Motor neuron (in vitro differentiated cells): Measurements from ENCODE around the gene RABEP1. TPM values are rescaled to one million over a fixed set of nuclear protein-coding genes. Genes with fewer than 3 reads are reported as not detected.
A peak's percentile ranks its signal among the peaks of the same experiment; 100 is the strongest.
"Not testable (repeated sequence)": the region's sequence is repeated elsewhere in the genome, so short reads cannot be mapped to it uniquely, and the experiment has no call there.

Experiments used
- ATAC-seq, 8 experiments: fragments of 200-7000 bp; cut with Tn5 transposase; replicated peaks in 6 of 8; 2 replicates each; pipeline ENCODE4 v1.8.0; 2021; ENCODE audit warnings: mild to moderate bottlenecking in 8 of 8, moderate library complexity in 8 of 8
- H3K27ac ChIP-seq, 2 donors: fragments of 250-450 bp; sonication (Bioruptor Pico); 2 replicates each; pipeline ENCODE4 v1.9.0; 2021; ENCODE audit warnings: antibody characterized with exemption in 2 of 2, mild to moderate bottlenecking in 2 of 2, moderate library complexity in 1 of 2
- H3K4me1 ChIP-seq, 2 donors: fragments of 250-450 bp; sonication (Bioruptor Pico); replicated peaks in 1 of 2; 2 replicates each; pipeline ENCODE4 v1.6.1; 2021; ENCODE audit warnings: antibody characterized with exemption in 2 of 2, mild to moderate bottlenecking in 2 of 2, moderate library complexity in 1 of 2
- H3K4me3 ChIP-seq, 5 donors: fragments of 250-450 bp; sonication (Bioruptor Pico); 2 replicates each; pipeline ENCODE4 v1.9.0; 2021; ENCODE audit warnings: antibody characterized with exemption in 5 of 5, mild to moderate bottlenecking in 5 of 5, moderate library complexity in 4 of 5
- WGBS, 10 experiments: fragments of 450-650 bp; shearing (Covaris generic); methylation state at CpG; one replicate each; pipeline ENCODE4 v1.0.0; 2022; 5-methylcytosine and 5-hydroxymethylcytosine counted together
- in situ Hi-C, 9 experiments: fragments of 400-800 bp; cut with MboI; loops; one replicate each; pipeline ENCODE4 v1.15.0; 2021; ENCODE audit warnings: low sequenced_read_pairs in 9 of 9, low pct_unique_long_range_greater_than_20kb in 2 of 9; ENCODE audit not compliant: unreplicated experiment in 9 of 9
- total RNA-seq, 8 experiments: library from RNA; unstranded; fragments of 300-600 nt; gene quantifications; 2 replicates each; pipeline versions ENCODE4 v1.2.3 to v1.2.4, GENCODE V29; 2022

Gene RABEP1
- total RNA-seq, 8 experiments from 2014 or later: 38.5 to 65.4 (median 47.4) TPM

GRCh38 chr17:5419959-5420653, 138.0 kb downstream of the RABEP1 start, which contains the start of gene RPAIN:
TSS of gene RPAIN (plus strand) at chr17:5420182. CDS start at chr17:5420211, 29 bp downstream.
- in situ Hi-C loops: no loop called here
- peaks cover 10 to 16% of the 10 kb centered on the region in 2 donors for H3K4me1 ChIP-seq
- ATAC-seq: peak; percentile 69 to 87 (median 84)
- peak within 1 kb of the TSS; percentile 55 to 88 (median 62) for H3K4me3 ChIP-seq
- H3K27ac ChIP-seq: peak within 1 kb of the TSS; percentile 83 to 87
- 0 to 6% (median 0%) methylated on average over 1 to 15 of the region's 41 CpGs; no CpG with 5 or more reads in 3 of the 10 experiments for WGBS, 10 experiments

GRCh38 chr17:5422505-5422904, 140.4 kb downstream of the RABEP1 start:
- H3K4me3 ChIP-seq: no peak overlapping the region
- H3K27ac ChIP-seq: no peak overlapping the region
- peak in 1 of 8 experiments; percentile 1 for ATAC-seq
- in situ Hi-C loops: no loop called here
- H3K4me1 ChIP-seq: peaks cover 10 to 16% of the 10 kb centered on the region in 2 donors
- 0 to 100% (median 83%) methylated on average over 1 to 2 of the region's 2 CpGs; no CpG with 5 or more reads in 2 of the 10 experiments for whole genome bisulfite sequencing, 10 experiments

GRCh38 chr17:5424909-5425308, 142.8 kb downstream of the RABEP1 start:
- Histone ChIP-seq H3K4me3 (no peak overlapping the region), H3K27ac (no peak overlapping the region), H3K4me1 (peaks cover 4 to 11% of the 10 kb centered on the region in 2 donors)
- in situ Hi-C loops: no loop called here
- no peak for ATAC-seq
- 20 to 100% (median 100%) methylated on average over 1 of the region's 1 CpG; no CpG with 5 or more reads in 4 of the 10 experiments for WGBS, 10 experiments

GRCh38 chr17:5425826-5426225, 143.7 kb downstream of the RABEP1 start:
- H3K27ac ChIP-seq: no peak overlapping the region
- ATAC-seq: no peak
- peaks cover 4 to 11% of the 10 kb centered on the region in 2 donors for H3K4me1 ChIP-seq
- in situ Hi-C loops: no loop called here
- no peak overlapping the region for H3K4me3 ChIP-seq
- 67 to 100% (median 83%) methylated on average over 1 to 3 of the region's 3 CpGs; no CpG with 5 or more reads in 6 of the 10 experiments for WGBS, 10 experiments

GRCh38 chr17:5429191-5429887, 147.3 kb downstream of the RABEP1 start:
- Histone ChIP-seq H3K4me3 (no peak overlapping the region), H3K27ac (no peak overlapping the region), H3K4me1 (no peaks in the 10 kb centered on the region)
- WGBS, 10 experiments: 0 to 100% (median 80%) methylated on average over 1 to 3 of the region's 3 CpGs; no CpG with 5 or more reads in 3 of the 10 experiments
- peak in 3 of 8 experiments; percentile 65 to 83 (median 73) for ATAC-seq
- in situ Hi-C loops: no loop called here

GRCh38 chr17:5430413-5430999, 148.4 kb downstream of the RABEP1 start:
- no peaks in the 10 kb centered on the region for H3K4me1 ChIP-seq
- no peak overlapping the region for H3K4me3 ChIP-seq
- ATAC-seq: no peak
- WGBS, 10 experiments: 60 to 100% (median 98%) methylated on average over 1 to 3 of the region's 3 CpGs; no CpG with 5 or more reads in 2 of the 10 experiments
- H3K27ac ChIP-seq: no peak overlapping the region
- in situ Hi-C loops: no loop called here

GRCh38 chr17:5431234-5431633, 149.2 kb downstream of the RABEP1 start:
- H3K4me1 ChIP-seq, H3K27ac ChIP-seq, H3K4me3 ChIP-seq, in situ Hi-C loops: not testable (repeated sequence)
- peak in 1 of 8 experiments; percentile 9 for ATAC-seq
- WGBS, 10 experiments: 70 to 100% (median 87%) methylated on average over 2 to 4 of the region's 5 CpGs; no CpG with 5 or more reads in 4 of the 10 experiments

GRCh38 chr17:5431949-5432556, 150.0 kb downstream of the RABEP1 start:
- ATAC-seq: no peak
- peaks cover 0 to 2% of the 10 kb centered on the region in 2 donors for H3K4me1 ChIP-seq
- in situ Hi-C loops: no loop called here
- no peak overlapping the region for H3K4me3 ChIP-seq
- H3K27ac ChIP-seq: no peak overlapping the region
- 0 to 100% (median 100%) methylated on average over 1 to 2 of the region's 3 CpGs; no CpG with 5 or more reads in 1 of the 10 experiments for WGBS, 10 experiments

GRCh38 chr17:5434984-5435383, 152.9 kb downstream of the RABEP1 start:
- Histone ChIP-seq H3K27ac (no peak overlapping the region), H3K4me1 (peaks cover 11% of the 10 kb centered on the region in 2 donors), H3K4me3 (no peak overlapping the region)
- WGBS, 10 experiments: 77 to 100% (median 96%) methylated on average over 1 to 2 of the region's 2 CpGs; no CpG with 5 or more reads in 4 of the 10 experiments
- in situ Hi-C loops: no loop called here
- no peak for ATAC-seq

Other genes with a start within 250 kb of the RABEP1 start
- 1 to 10 TPM in 1 of 8 experiments, under 1 TPM in 7; 0.05 to 1.6 (median 0.38) TPM for gene SLC52A1, start 246.9 kb upstream of the RABEP1 start, total RNA-seq
- gene ZFP3, start 203.8 kb upstream of the RABEP1 start, total RNA-seq: 1 to 10 TPM in 5 of 8 experiments, under 1 TPM in 3; 0.22 to 8.5 (median 1.6) TPM
- gene ZNF232, start 170.4 kb upstream of the RABEP1 start, total RNA-seq: 10 to 100 TPM in 7 of 8 experiments, 1 to 10 TPM in 1; 6.0 to 22.3 (median 16.1) TPM
- under 1 TPM; 0.17 to 1.00 (median 0.47) TPM for gene USP6, start 166.3 kb upstream of the RABEP1 start, total RNA-seq
- 10 to 100 TPM in 7 of 8 experiments, 1 to 10 TPM in 1; 9.5 to 18.9 (median 14.0) TPM for gene ZNF594, start 90.4 kb upstream of the RABEP1 start, total RNA-seq
- gene SCIMP, start 47.4 kb upstream of the RABEP1 start, total RNA-seq: 1 to 10 TPM in 1 of 8 experiments, under 1 TPM in 6, not detected in 1; 0.21 to 1.2 (median 0.43) TPM
- 100 to 1,000 TPM in 2 of 8 experiments, 10 to 100 TPM in 6; 42.0 to 146 (median 64.9) TPM for gene NUP88, start 137.4 kb downstream of the RABEP1 start, total RNA-seq
- gene RPAIN, start 137.9 kb downstream of the RABEP1 start, total RNA-seq: 100 to 1,000 TPM in 4 of 8 experiments, 10 to 100 TPM in 4; 54.7 to 126 (median 99.1) TPM
- gene C1QBP, start 156.9 kb downstream of the RABEP1 start, total RNA-seq: 100 to 1,000 TPM in 6 of 8 experiments, 10 to 100 TPM in 2; 92.1 to 408 (median 133) TPM
- 10 to 100 TPM in 4 of 8 experiments, 1 to 10 TPM in 4; 6.6 to 34.9 (median 11.9) TPM for gene DHX33, start 186.7 kb downstream of the RABEP1 start, total RNA-seq
- gene DERL2, start 203.9 kb downstream of the RABEP1 start, total RNA-seq: 10 to 100 TPM; 30.1 to 54.8 (median 40.2) TPM
- gene MIS12, start 204.3 kb downstream of the RABEP1 start, total RNA-seq: 10 to 100 TPM; 19.6 to 25.5 (median 21.1) TPM